SK-N-SH (cell line): ENCODE measurements around the gene TIA1. TPM values are rescaled to one million over a fixed set of nuclear protein-coding genes. Genes with fewer than 3 reads are reported as not detected.
"Not testable (repeated sequence)": the region's sequence is repeated elsewhere in the genome, so short reads cannot be mapped to it uniquely, and the experiment has no call there.

Source experiments
- CTCF ChIA-PET: fragments of 300-600, 350-600 bp; formaldehyde crosslinking; extraction: SDS; loops from one replicate; lab custom pipeline; 2021; lab: Yijun Ruan, JAX
- POLR2A ChIA-PET: fragments of 350-600 bp; sonication (Branson Sonifier 250); formaldehyde crosslinking; extraction: SDS; loops from one replicate; lab custom pipeline; 2020; ENCODE audit warnings: antibody characterized with exemption, inconsistent platforms; lab: Yijun Ruan, JAX
- DNase-seq: peaks from one replicate; pipeline ENCODE4 v3.0.0; 2012
- H2AFZ ChIP-seq: fragments of 200-600 bp; sonication (generic); 2 replicates; pipeline ENCODE4 v1.8.1; 2016; ENCODE audit warnings: antibody characterized with exemption, mild to moderate bottlenecking, low read depth
- H3F3A ChIP-seq: fragments of 200-600 bp; sonication (generic); replicated peaks from 2 replicates; pipeline ENCODE3; 2016; ENCODE audit warnings: antibody characterized with exemption, mild to moderate bottlenecking; ENCODE audit not compliant: insufficient read depth
- H3K27ac ChIP-seq, 2 experiments: fragments of 200-500 bp in 1 of 2; fragments of 200-600 bp in 1 of 2; sonication (Bioruptor generic) in 1 of 2; sonication (generic), shearing (Covaris generic) in 1 of 2; 2 replicates each; pipeline versions ENCODE4 v1.5.1 to v1.6.1; 2014 to 2016; ENCODE audit warnings: low read depth in 2 of 2, inconsistent platforms in 1 of 2, low read length in 1 of 2, mild to moderate bottlenecking in 1 of 2, mixed read lengths in 1 of 2
- H3K27me3 ChIP-seq: fragments of 200-600 bp; sonication (generic), shearing (Covaris generic); 2 replicates; pipeline ENCODE4 v1.6.1; 2016; ENCODE audit warnings: mixed run types; ENCODE audit not compliant: insufficient read depth
- H3K36me3 ChIP-seq, 2 experiments: fragments of 200-500 bp in 1 of 2; fragments of 200-600 bp in 1 of 2; sonication (Bioruptor generic) in 1 of 2; sonication (generic) in 1 of 2; replicated peaks in 1 of 2; 2 replicates each; pipeline versions ENCODE3 to v1.5.1; 2014 to 2016; ENCODE audit warnings: low read length in 1 of 2, mild to moderate bottlenecking in 1 of 2; ENCODE audit not compliant: insufficient read depth in 2 of 2, control insufficient read depth in 1 of 2
- H3K4me1 ChIP-seq, 2 experiments: fragments of 200-500 bp in 1 of 2; fragments of 200-600 bp in 1 of 2; sonication (Bioruptor generic) in 1 of 2; sonication (generic), shearing (Covaris generic) in 1 of 2; 2 replicates each; pipeline versions ENCODE4 v1.5.1 to v1.6.1; 2014 to 2016; ENCODE audit warnings: low read depth in 1 of 2, low read length in 1 of 2, mixed run types in 1 of 2; ENCODE audit not compliant: insufficient read depth in 2 of 2, control insufficient read depth in 1 of 2
- H3K4me2 ChIP-seq: fragments of 200-600 bp; sonication (generic), shearing (Covaris generic); 2 replicates; pipeline ENCODE4 v1.6.1; 2017; ENCODE audit warnings: mixed run types
- H3K4me3 ChIP-seq, 2 experiments: fragments of 200-500 bp in 1 of 2; fragments of 200-600 bp in 1 of 2; sonication (Bioruptor generic) in 1 of 2; sonication (generic), shearing (Covaris generic) in 1 of 2; 2 replicates each; pipeline versions ENCODE4 v1.5.1 to v1.8.1; 2014 to 2016; ENCODE audit warnings: low read depth in 2 of 2, inconsistent platforms in 1 of 2, low read length in 1 of 2, mild to moderate bottlenecking in 1 of 2, mixed read lengths in 1 of 2, moderate library complexity in 1 of 2
- H3K79me2 ChIP-seq: fragments of 200-600 bp; sonication (generic); 2 replicates; pipeline ENCODE4 v1.8.1; 2017; ENCODE audit warnings: mild to moderate bottlenecking; ENCODE audit not compliant: insufficient read depth
- H3K9ac ChIP-seq: fragments of 200-600 bp; sonication (generic); 2 replicates; pipeline ENCODE4 v1.6.1; 2017; ENCODE audit warnings: mixed run types
- H3K9me2 ChIP-seq: fragments of 200-600 bp; sonication (generic); 2 replicates; pipeline ENCODE4 v1.6.1; 2017; ENCODE audit warnings: mixed run types
- H3K9me3 ChIP-seq: fragments of 200-600 bp; sonication (generic); 2 replicates; pipeline ENCODE4 v1.6.1; 2017; ENCODE audit warnings: mixed run types, mild to moderate bottlenecking, moderate library complexity
- H4K20me1 ChIP-seq: fragments of 200-600 bp; sonication (generic); 2 replicates; pipeline ENCODE4 v1.6.1; 2017; ENCODE audit warnings: mild to moderate bottlenecking, mixed run types; ENCODE audit not compliant: insufficient read depth
- ELF1 ChIP-seq: IDR thresholded peaks from 2 replicates; pipeline ENCODE4 v1.4.0; 2012
- EP300 ChIP-seq, 2 experiments: IDR thresholded peaks; 2 replicates each; pipeline versions ENCODE4 v1.4.0 to v1.6.1; 2012; ENCODE audit warnings: borderline replicate concordance in 1 of 2, low read depth in 1 of 2, low read length in 1 of 2
- EZH2phosphoT487 ChIP-seq: fragments of 200-600 bp; sonication (generic); IDR thresholded peaks from 2 replicates; pipeline ENCODE4 v1.6.1; 2017; ENCODE audit warnings: low read depth, mixed run types, mild to moderate bottlenecking, antibody characterized with exemption, moderate library complexity, borderline replicate concordance
- FOXM1 ChIP-seq: IDR thresholded peaks from 2 replicates; pipeline ENCODE4 v1.4.0; 2012; ENCODE audit warnings: low read depth, mild to moderate bottlenecking
- GABPA ChIP-seq: IDR thresholded peaks from 2 replicates; pipeline ENCODE4 v1.4.0; 2012; ENCODE audit warnings: low read depth, mild to moderate bottlenecking
- MXI1 ChIP-seq: IDR thresholded peaks from 2 replicates; pipeline ENCODE4 v1.6.1; 2012; ENCODE audit warnings: mild to moderate bottlenecking, low read depth, low read length, improper control_type of control experiment
- NFIC ChIP-seq: IDR thresholded peaks from 2 replicates; pipeline ENCODE4 v1.4.0; 2012; ENCODE audit warnings: borderline replicate concordance
- NRF1 ChIP-seq: IDR thresholded peaks from 2 replicates; pipeline ENCODE4 v1.6.1; 2012; ENCODE audit warnings: low read depth, mild to moderate bottlenecking, low read length
- RAD21 ChIP-seq: IDR thresholded peaks from 2 replicates; pipeline ENCODE4 v1.6.1; 2012; ENCODE audit warnings: mild to moderate bottlenecking, low read length
- RCOR1 ChIP-seq: fragments of 150-350 bp; IDR thresholded peaks from 2 replicates; pipeline ENCODE4 v1.6.1; 2017; ENCODE audit warnings: antibody characterized with exemption, low read length
- RXRA ChIP-seq: IDR thresholded peaks from 2 replicates; pipeline ENCODE4 v1.4.0; 2012; ENCODE audit warnings: low read depth, mild to moderate bottlenecking, borderline replicate concordance
- SIN3A ChIP-seq: IDR thresholded peaks from 2 replicates; pipeline ENCODE4 v1.6.1; 2012; ENCODE audit warnings: low read depth, mild to moderate bottlenecking, low read length, moderate library complexity, borderline replicate concordance
- SMC3 ChIP-seq: IDR thresholded peaks from 2 replicates; pipeline ENCODE4 v1.6.1; 2012; ENCODE audit warnings: low read depth, low read length, improper control_type of control experiment
- TAF1 ChIP-seq: IDR thresholded peaks from 2 replicates; pipeline ENCODE4 v1.6.1; 2012; ENCODE audit warnings: low read depth, mild to moderate bottlenecking, low read length, moderate library complexity, borderline replicate concordance
- TCF12 ChIP-seq: IDR thresholded peaks from 2 replicates; pipeline ENCODE4 v1.4.0; 2012
- WGBS: methylation state at CpG from one replicate; pipeline ENCODE4 v1.1.6; 2017; ENCODE audit warnings: low lambda C conversion rate; 5-methylcytosine and 5-hydroxymethylcytosine counted together
- polyA plus RNA-seq, 3 experiments: library from polyadenylated mRNA; depleted of rRNA; stranded (reverse); fragments of >200 nt; gene quantifications; 2 replicates each; pipeline ENCODE4 v1.2.3, GENCODE V29; 2012
- TF ChIP-seq, protein P1 (sequence below): fragments of 200-600 bp; sonication (generic); IDR thresholded peaks from 2 replicates; pipeline ENCODE4 v1.6.1; 2017; ENCODE audit warnings: antibody characterized with exemption, mild to moderate bottlenecking, moderate library complexity
- TF ChIP-seq, protein P2 (sequence below): IDR thresholded peaks from 2 replicates; pipeline ENCODE4 v1.6.1; 2012; ENCODE audit warnings: mild to moderate bottlenecking, low read depth, low read length, moderate library complexity
- TF ChIP-seq, protein P3 (sequence below): IDR thresholded peaks from 2 replicates; pipeline ENCODE4; 2012
- TF ChIP-seq, protein P4 (sequence below): fragments of 150-350 bp; IDR thresholded peaks from 2 replicates; pipeline ENCODE4 v1.6.1; 2017; ENCODE audit warnings: antibody characterized with exemption, low read length, low read depth, borderline replicate concordance
- TF ChIP-seq, protein P5 (sequence below): IDR thresholded peaks from 2 replicates; pipeline ENCODE4 v1.4.0; 2012; ENCODE audit warnings: low read depth, borderline replicate concordance

Gene TIA1
- polyA plus RNA-seq, 1 of the 3 experiments (the other 2 are of a cell fraction): 77.7 TPM

DNA sequence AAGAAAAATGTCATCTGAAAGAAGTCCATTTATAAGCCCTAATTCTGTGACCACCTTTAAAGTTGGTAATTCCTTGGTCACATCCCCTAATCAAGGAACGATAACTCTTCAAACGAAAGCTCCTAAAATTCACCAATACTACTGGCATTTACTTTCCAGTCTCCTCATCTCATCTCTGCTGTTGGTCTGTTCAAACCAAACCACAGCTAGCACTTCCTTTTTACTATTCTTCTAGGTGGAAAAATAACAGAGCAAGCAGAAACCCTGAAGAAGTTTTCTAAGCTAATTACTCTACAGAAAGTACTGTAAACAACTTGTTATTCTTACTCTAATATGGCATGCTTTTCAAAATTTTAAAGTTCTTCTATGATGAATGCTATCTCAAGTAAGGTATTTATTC, 21.6 kb downstream of the TIA1 start:
- Histone ChIP-seq H4K20me1 (peaks cover 5% of the 10 kb centered on the region; the same call in 1 of the 2 replicates), H3K27me3 (no peaks in the 10 kb centered on the region), H3K4me1 (no peaks in the 10 kb centered on the region), H3F3A (peaks cover 32% of the 10 kb centered on the region), H3K9me3 (no peaks in the 10 kb centered on the region), H3K27ac (no peak overlapping the region), H2AFZ (no peak overlapping the region), H3K36me3 (peaks cover 83 to 89% of the 10 kb centered on the region in 2 experiments), H3K4me2 (no peak overlapping the region), H3K4me3 (no peak overlapping the region), H3K9me2 (no peaks in the 10 kb centered on the region), H3K79me2 (peaks cover 48% of the 10 kb centered on the region), H3K9ac (no peak overlapping the region)
- no peak for DNase-seq
- 95% methylated on average over 2 of the region's 2 CpGs for WGBS
- CTCF ChIA-PET: interaction anchor here (0.9 to 1.6 kb wide), 2 partner anchors 10 to 36 kb away, joined by 3 read pairs; partner anchors contain the start of gene C2orf42
- POLR2A ChIA-PET: no interaction called here
- TF ChIP-seq EP300 (IDR thresholded peaks at IDR 0.05; ENCODE audit: borderline replicate concordance in 1 of 2, low read depth in 1 of 2, low read length in 1 of 2) (no peak), TCF12 (no peak), SIN3A (no peak), MXI1 (no peak), SMC3 (no peak), ELF1 (no peak), RAD21 (no peak), GABPA (no peak), NFIC (no peak), NRF1 (no peak), TAF1 (no peak), FOXM1 (no peak), RXRA (no peak), RCOR1 (no peak), EZH2phosphoT487 (no peak)
- TF ChIP-seq, protein P1, sequence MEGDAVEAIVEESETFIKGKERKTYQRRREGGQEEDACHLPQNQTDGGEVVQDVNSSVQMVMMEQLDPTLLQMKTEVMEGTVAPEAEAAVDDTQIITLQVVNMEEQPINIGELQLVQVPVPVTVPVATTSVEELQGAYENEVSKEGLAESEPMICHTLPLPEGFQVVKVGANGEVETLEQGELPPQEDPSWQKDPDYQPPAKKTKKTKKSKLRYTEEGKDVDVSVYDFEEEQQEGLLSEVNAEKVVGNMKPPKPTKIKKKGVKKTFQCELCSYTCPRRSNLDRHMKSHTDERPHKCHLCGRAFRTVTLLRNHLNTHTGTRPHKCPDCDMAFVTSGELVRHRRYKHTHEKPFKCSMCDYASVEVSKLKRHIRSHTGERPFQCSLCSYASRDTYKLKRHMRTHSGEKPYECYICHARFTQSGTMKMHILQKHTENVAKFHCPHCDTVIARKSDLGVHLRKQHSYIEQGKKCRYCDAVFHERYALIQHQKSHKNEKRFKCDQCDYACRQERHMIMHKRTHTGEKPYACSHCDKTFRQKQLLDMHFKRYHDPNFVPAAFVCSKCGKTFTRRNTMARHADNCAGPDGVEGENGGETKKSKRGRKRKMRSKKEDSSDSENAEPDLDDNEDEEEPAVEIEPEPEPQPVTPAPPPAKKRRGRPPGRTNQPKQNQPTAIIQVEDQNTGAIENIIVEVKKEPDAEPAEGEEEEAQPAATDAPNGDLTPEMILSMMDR: no peak
- TF ChIP-seq, protein P2, sequence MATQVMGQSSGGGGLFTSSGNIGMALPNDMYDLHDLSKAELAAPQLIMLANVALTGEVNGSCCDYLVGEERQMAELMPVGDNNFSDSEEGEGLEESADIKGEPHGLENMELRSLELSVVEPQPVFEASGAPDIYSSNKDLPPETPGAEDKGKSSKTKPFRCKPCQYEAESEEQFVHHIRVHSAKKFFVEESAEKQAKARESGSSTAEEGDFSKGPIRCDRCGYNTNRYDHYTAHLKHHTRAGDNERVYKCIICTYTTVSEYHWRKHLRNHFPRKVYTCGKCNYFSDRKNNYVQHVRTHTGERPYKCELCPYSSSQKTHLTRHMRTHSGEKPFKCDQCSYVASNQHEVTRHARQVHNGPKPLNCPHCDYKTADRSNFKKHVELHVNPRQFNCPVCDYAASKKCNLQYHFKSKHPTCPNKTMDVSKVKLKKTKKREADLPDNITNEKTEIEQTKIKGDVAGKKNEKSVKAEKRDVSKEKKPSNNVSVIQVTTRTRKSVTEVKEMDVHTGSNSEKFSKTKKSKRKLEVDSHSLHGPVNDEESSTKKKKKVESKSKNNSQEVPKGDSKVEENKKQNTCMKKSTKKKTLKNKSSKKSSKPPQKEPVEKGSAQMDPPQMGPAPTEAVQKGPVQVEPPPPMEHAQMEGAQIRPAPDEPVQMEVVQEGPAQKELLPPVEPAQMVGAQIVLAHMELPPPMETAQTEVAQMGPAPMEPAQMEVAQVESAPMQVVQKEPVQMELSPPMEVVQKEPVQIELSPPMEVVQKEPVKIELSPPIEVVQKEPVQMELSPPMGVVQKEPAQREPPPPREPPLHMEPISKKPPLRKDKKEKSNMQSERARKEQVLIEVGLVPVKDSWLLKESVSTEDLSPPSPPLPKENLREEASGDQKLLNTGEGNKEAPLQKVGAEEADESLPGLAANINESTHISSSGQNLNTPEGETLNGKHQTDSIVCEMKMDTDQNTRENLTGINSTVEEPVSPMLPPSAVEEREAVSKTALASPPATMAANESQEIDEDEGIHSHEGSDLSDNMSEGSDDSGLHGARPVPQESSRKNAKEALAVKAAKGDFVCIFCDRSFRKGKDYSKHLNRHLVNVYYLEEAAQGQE: no peak
- TF ChIP-seq, protein P3, sequence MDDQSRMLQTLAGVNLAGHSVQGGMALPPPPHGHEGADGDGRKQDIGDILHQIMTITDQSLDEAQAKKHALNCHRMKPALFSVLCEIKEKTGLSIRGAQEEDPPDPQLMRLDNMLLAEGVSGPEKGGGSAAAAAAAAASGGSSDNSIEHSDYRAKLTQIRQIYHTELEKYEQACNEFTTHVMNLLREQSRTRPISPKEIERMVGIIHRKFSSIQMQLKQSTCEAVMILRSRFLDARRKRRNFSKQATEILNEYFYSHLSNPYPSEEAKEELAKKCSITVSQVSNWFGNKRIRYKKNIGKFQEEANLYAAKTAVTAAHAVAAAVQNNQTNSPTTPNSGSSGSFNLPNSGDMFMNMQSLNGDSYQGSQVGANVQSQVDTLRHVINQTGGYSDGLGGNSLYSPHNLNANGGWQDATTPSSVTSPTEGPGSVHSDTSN: no peak
- TF ChIP-seq, protein P4, sequence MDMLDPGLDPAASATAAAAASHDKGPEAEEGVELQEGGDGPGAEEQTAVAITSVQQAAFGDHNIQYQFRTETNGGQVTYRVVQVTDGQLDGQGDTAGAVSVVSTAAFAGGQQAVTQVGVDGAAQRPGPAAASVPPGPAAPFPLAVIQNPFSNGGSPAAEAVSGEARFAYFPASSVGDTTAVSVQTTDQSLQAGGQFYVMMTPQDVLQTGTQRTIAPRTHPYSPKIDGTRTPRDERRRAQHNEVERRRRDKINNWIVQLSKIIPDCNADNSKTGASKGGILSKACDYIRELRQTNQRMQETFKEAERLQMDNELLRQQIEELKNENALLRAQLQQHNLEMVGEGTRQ: no peak
- TF ChIP-seq, protein P5, sequence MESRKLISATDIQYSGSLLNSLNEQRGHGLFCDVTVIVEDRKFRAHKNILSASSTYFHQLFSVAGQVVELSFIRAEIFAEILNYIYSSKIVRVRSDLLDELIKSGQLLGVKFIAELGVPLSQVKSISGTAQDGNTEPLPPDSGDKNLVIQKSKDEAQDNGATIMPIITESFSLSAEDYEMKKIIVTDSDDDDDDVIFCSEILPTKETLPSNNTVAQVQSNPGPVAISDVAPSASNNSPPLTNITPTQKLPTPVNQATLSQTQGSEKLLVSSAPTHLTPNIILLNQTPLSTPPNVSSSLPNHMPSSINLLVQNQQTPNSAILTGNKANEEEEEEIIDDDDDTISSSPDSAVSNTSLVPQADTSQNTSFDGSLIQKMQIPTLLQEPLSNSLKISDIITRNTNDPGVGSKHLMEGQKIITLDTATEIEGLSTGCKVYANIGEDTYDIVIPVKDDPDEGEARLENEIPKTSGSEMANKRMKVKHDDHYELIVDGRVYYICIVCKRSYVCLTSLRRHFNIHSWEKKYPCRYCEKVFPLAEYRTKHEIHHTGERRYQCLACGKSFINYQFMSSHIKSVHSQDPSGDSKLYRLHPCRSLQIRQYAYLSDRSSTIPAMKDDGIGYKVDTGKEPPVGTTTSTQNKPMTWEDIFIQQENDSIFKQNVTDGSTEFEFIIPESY: no peak

DNA sequence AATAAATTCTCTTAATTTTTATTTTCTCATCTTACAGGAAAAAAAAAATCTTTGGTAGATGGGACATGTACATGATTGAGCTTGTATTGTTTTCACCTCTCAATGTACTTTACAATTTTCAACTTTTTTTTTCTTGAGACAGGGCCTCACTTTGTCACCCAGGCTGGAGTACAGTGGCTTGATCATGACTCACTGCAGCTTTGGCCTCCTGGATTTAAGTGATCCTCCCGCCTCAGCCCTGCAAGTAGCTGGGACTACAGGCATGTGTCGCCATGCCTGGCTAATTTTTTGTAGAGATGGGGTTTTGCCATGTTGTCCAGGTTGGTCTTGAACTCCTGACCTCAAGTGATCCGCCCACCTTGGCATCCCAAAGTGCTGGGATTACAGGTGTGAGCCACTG, 25.1 kb downstream of the TIA1 start:
- DNase-seq, H3K4me1 ChIP-seq, H4K20me1 ChIP-seq, H3K9me3 ChIP-seq, H3K27ac ChIP-seq, H3K4me2 ChIP-seq, H3K4me3 ChIP-seq, H2AFZ ChIP-seq, POLR2A ChIA-PET, H3K9me2 ChIP-seq, H3K9ac ChIP-seq, H3K27me3 ChIP-seq: not testable (repeated sequence)
- CTCF ChIA-PET: interaction anchor here (1.3 kb wide), 1 partner anchor 81 kb away, joined by 3 read pairs; no protein-coding TSS in a partner anchor
- WGBS: 93% methylated on average over 3 of the region's 3 CpGs
- peaks cover 35% of the 10 kb centered on the region for H3K79me2 ChIP-seq
- H3F3A ChIP-seq: peaks cover 23% of the 10 kb centered on the region
- peaks cover 81 to 90% of the 10 kb centered on the region in 2 experiments for H3K36me3 ChIP-seq
